NCI-H2227 (cell line): ENCODE results near the gene KRT16.
"Not testable (repeated sequence)": the region's sequence is repeated elsewhere in the genome, so short reads cannot be mapped to it uniquely, and the experiment has no call there.

Experiments used
- DNase-seq: peaks from one replicate; lab custom pipeline; 2025; ENCODE audit not compliant: unreplicated experiment; lab: John Stamatoyannopoulos, UW

Gene KRT16

GRCh38 chr17:41617136-41617535 lies 4.6 kb upstream of the KRT16 start:
- no peak for DNase-seq

GRCh38 chr17:41616486-41616885 lies 3.9 kb upstream of the KRT16 start:
- DNase-seq = not testable (repeated sequence)

- DNase-seq = no peak
Measured at GRCh38 chr17:41615454-41615853, 2.9 kb upstream of the KRT16 start.

- DNase-seq = not testable (repeated sequence)
Measured at GRCh38 chr17:41614767-41615166, 2.2 kb upstream of the KRT16 start.

- DNase-seq = no peak
Measured at GRCh38 chr17:41614098-41614497, 1.5 kb upstream of the KRT16 start.

GRCh38 chr17:41613277-41614082 lies 913 bp upstream of the KRT16 start:
- no peak for DNase-seq

GRCh38 chr17:41610965-41611640 lies 1.5 kb downstream of the KRT16 start:
- DNase-seq = no peak

GRCh38 chr17:41610061-41610517 lies 2.5 kb downstream of the KRT16 start:
- not testable (repeated sequence) for DNase-seq

GRCh38 chr17:41606930-41607329 lies 5.6 kb downstream of the KRT16 start:
- DNase-seq = not testable (repeated sequence)

GRCh38 chr17:41602524-41602923 lies 10.0 kb downstream of the KRT16 start:
- DNase-seq = no peak

GRCh38 chr17:41600318-41600717 lies 12.2 kb downstream of the KRT16 start:
- DNase-seq = no peak

GRCh38 chr17:41599680-41600079 lies 12.9 kb downstream of the KRT16 start:
- DNase-seq = no peak

- no peak for DNase-seq
Measured at GRCh38 chr17:41595585-41595984, 17.0 kb downstream of the KRT16 start.

- no peak for DNase-seq
Measured at GRCh38 chr17:41594363-41594915, 18.1 kb downstream of the KRT16 start.

- DNase-seq = no peak
Measured at GRCh38 chr17:41593306-41593981, 19.1 kb downstream of the KRT16 start.

- no peak for DNase-seq
Measured at GRCh38 chr17:41592601-41593305, 19.8 kb downstream of the KRT16 start.

- no peak for DNase-seq
Measured at GRCh38 chr17:41589301-41589700, 23.3 kb downstream of the KRT16 start.

GRCh38 chr17:41588126-41588810 lies 24.3 kb downstream of the KRT16 start:
- no peak for DNase-seq

GRCh38 chr17:41586863-41587495 lies 25.6 kb downstream of the KRT16 start, which contains the start of gene KRT14:
Gene KRT14 (minus strand): TSS chr17:41586895. CDS start chr17:41586834, 61 bp downstream.
- no peak for DNase-seq
